IgD-negative memory B cell (primary cell): Measurements from ENCODE around the gene TIMP3. TPM values are rescaled to one million over a fixed set of nuclear protein-coding genes. Genes with fewer than 3 reads are reported as not detected.

ENCODE experiments used
- H3K27ac Mint-ChIP-seq, 3 donors: one replicate each; pipeline ENCODE4 v1.8.0; 2020 to 2022; ENCODE audit warnings: mild to moderate bottlenecking in 3 of 3, mixed read lengths in 3 of 3, moderate library complexity in 1 of 3
- H3K27me3 Mint-ChIP-seq: one replicate; pipeline ENCODE4 v1.8.0; 2021; ENCODE audit warnings: mixed read lengths
- H3K36me3 Mint-ChIP-seq: one replicate; pipeline ENCODE4 v1.8.0; 2020; ENCODE audit warnings: mild to moderate bottlenecking, mixed read lengths
- H3K4me1 Mint-ChIP-seq, 3 donors: one replicate each; pipeline ENCODE4 v1.8.0; 2020 to 2022; ENCODE audit warnings: mixed read lengths in 3 of 3, mild to moderate bottlenecking in 1 of 3
- H3K4me3 Mint-ChIP-seq, 4 donors: one replicate each; pipeline ENCODE4 v1.8.0; 2020 to 2022; ENCODE audit warnings: mild to moderate bottlenecking in 4 of 4, mixed read lengths in 4 of 4, moderate library complexity in 3 of 4
- H3K9me3 Mint-ChIP-seq, 3 donors: one replicate each; pipeline ENCODE4 v1.8.0; 2020 to 2021; ENCODE audit warnings: mixed read lengths in 3 of 3, mild to moderate bottlenecking in 1 of 3
- polyA plus RNA-seq: library from polyadenylated mRNA; unstranded; fragments of 300-500 nt; fragmentation: Illumina TruSeq; gene quantifications from one replicate; pipeline ENCODE4 v1.2.3, GENCODE V29; 2021

TIMP3 gene
- polyA plus RNA-seq, 1 donor from 2014 or later, result not detected

GRCh38 chr22:32824531-32825312, 23.2 kb downstream of the TIMP3 start:
- peaks cover 0 to 1% (median 0%) of the 10 kb centered on the region in 3 donors for H3K4me1 Mint-ChIP-seq
- H3K27ac Mint-ChIP-seq, result no peak overlapping the region
- H3K36me3 Mint-ChIP-seq, result no peaks in the 10 kb centered on the region
- no peaks in the 10 kb centered on the region for H3K9me3 Mint-ChIP-seq
- H3K27me3 Mint-ChIP-seq, result peaks cover 8% of the 10 kb centered on the region
- no peak overlapping the region for H3K4me3 Mint-ChIP-seq

GRCh38 chr22:32826537-32826936, 25.0 kb downstream of the TIMP3 start:
- peaks cover 5% of the 10 kb centered on the region for H3K27me3 Mint-ChIP-seq
- H3K4me1 Mint-ChIP-seq, result no peaks in the 10 kb centered on the region
- H3K36me3 Mint-ChIP-seq, result no peaks in the 10 kb centered on the region
- no peak overlapping the region for H3K27ac Mint-ChIP-seq
- no peak overlapping the region for H3K4me3 Mint-ChIP-seq
- H3K9me3 Mint-ChIP-seq, result no peaks in the 10 kb centered on the region

GRCh38 chr22:32827049-32827602, 25.6 kb downstream of the TIMP3 start:
- H3K27me3 Mint-ChIP-seq, result peaks cover 5% of the 10 kb centered on the region
- no peaks in the 10 kb centered on the region for H3K36me3 Mint-ChIP-seq
- H3K27ac Mint-ChIP-seq, result no peak overlapping the region
- H3K4me1 Mint-ChIP-seq, result no peaks in the 10 kb centered on the region
- no peaks in the 10 kb centered on the region for H3K9me3 Mint-ChIP-seq
- no peak overlapping the region for H3K4me3 Mint-ChIP-seq

GRCh38 chr22:32828150-32828549, 26.6 kb downstream of the TIMP3 start:
- Mint-ChIP-seq H3K36me3 (no peaks in the 10 kb centered on the region), H3K9me3 (no peaks in the 10 kb centered on the region), H3K27me3 (no peaks in the 10 kb centered on the region), H3K27ac (no peak overlapping the region), H3K4me3 (no peak overlapping the region), H3K4me1 (no peaks in the 10 kb centered on the region)

GRCh38 chr22:32828561-32828960, 27.1 kb downstream of the TIMP3 start:
- Mint-ChIP-seq H3K4me1 (no peaks in the 10 kb centered on the region), H3K27ac (no peak overlapping the region), H3K27me3 (peaks cover under 1% of the 10 kb centered on the region), H3K36me3 (no peaks in the 10 kb centered on the region), H3K9me3 (no peaks in the 10 kb centered on the region), H3K4me3 (no peak overlapping the region)

GRCh38 chr22:32829451-32829851, 27.9 kb downstream of the TIMP3 start:
- Mint-ChIP-seq H3K4me3 (no peak overlapping the region), H3K27me3 (peaks cover 2% of the 10 kb centered on the region), H3K36me3 (no peaks in the 10 kb centered on the region)

GRCh38 chr22:32830473-32830872, 29.0 kb downstream of the TIMP3 start:
- no peaks in the 10 kb centered on the region for H3K4me1 Mint-ChIP-seq
- H3K4me3 Mint-ChIP-seq, result no peak overlapping the region
- no peaks in the 10 kb centered on the region for H3K9me3 Mint-ChIP-seq
- H3K27ac Mint-ChIP-seq, result no peak overlapping the region
- no peaks in the 10 kb centered on the region for H3K36me3 Mint-ChIP-seq
- peaks cover 2% of the 10 kb centered on the region for H3K27me3 Mint-ChIP-seq

More at GRCh38 chr22:32829451-32829851, 27.9 kb downstream of the TIMP3 start:
- Mint-ChIP-seq H3K27ac (no peak overlapping the region), H3K9me3 (no peaks in the 10 kb centered on the region), H3K4me1 (no peaks in the 10 kb centered on the region)

GRCh38 chr22:32830957-32831356, 29.5 kb downstream of the TIMP3 start:
- peaks cover 4% of the 10 kb centered on the region for H3K27me3 Mint-ChIP-seq
- H3K9me3 Mint-ChIP-seq, result no peaks in the 10 kb centered on the region
- no peaks in the 10 kb centered on the region for H3K4me1 Mint-ChIP-seq
- no peak overlapping the region for H3K4me3 Mint-ChIP-seq
- no peak overlapping the region for H3K27ac Mint-ChIP-seq
- H3K36me3 Mint-ChIP-seq, result no peaks in the 10 kb centered on the region

- Mint-ChIP-seq H3K4me3 (no peak overlapping the region), H3K27ac (no peak overlapping the region), H3K27me3 (peaks cover 7% of the 10 kb centered on the region), H3K9me3 (no peaks in the 10 kb centered on the region), H3K36me3 (no peaks in the 10 kb centered on the region), H3K4me1 (no peaks in the 10 kb centered on the region)
Measured at GRCh38 chr22:32831584-32831983, 30.1 kb downstream of the TIMP3 start.

- Mint-ChIP-seq H3K27me3 (peaks cover 7% of the 10 kb centered on the region), H3K27ac (no peak overlapping the region), H3K4me3 (no peak overlapping the region), H3K4me1 (no peaks in the 10 kb centered on the region), H3K36me3 (no peaks in the 10 kb centered on the region), H3K9me3 (no peaks in the 10 kb centered on the region)
Measured at GRCh38 chr22:32832174-32832573, 30.7 kb downstream of the TIMP3 start.

GRCh38 chr22:32836280-32837123, 35.0 kb downstream of the TIMP3 start:
- Mint-ChIP-seq H3K27ac (no peak overlapping the region), H3K4me3 (no peak overlapping the region), H3K4me1 (no peaks in the 10 kb centered on the region), H3K9me3 (no peaks in the 10 kb centered on the region), H3K27me3 (peaks cover 14% of the 10 kb centered on the region), H3K36me3 (no peaks in the 10 kb centered on the region)

- H3K9me3 Mint-ChIP-seq, result no peaks in the 10 kb centered on the region
- no peaks in the 10 kb centered on the region for H3K36me3 Mint-ChIP-seq
- no peaks in the 10 kb centered on the region for H3K4me1 Mint-ChIP-seq
- H3K27ac Mint-ChIP-seq, result no peak overlapping the region
- no peak overlapping the region for H3K4me3 Mint-ChIP-seq
- peaks cover 14% of the 10 kb centered on the region for H3K27me3 Mint-ChIP-seq
Measured at GRCh38 chr22:32837142-32837541, 35.6 kb downstream of the TIMP3 start.

- no peak overlapping the region for H3K27ac Mint-ChIP-seq
- no peaks in the 10 kb centered on the region for H3K9me3 Mint-ChIP-seq
- H3K4me3 Mint-ChIP-seq, result no peak overlapping the region
- peaks cover 14% of the 10 kb centered on the region for H3K27me3 Mint-ChIP-seq
- H3K36me3 Mint-ChIP-seq, result no peaks in the 10 kb centered on the region
- no peaks in the 10 kb centered on the region for H3K4me1 Mint-ChIP-seq
Measured at GRCh38 chr22:32837803-32838202, 36.3 kb downstream of the TIMP3 start.

GRCh38 chr22:32839831-32840584, 38.5 kb downstream of the TIMP3 start:
- Mint-ChIP-seq H3K27me3 (peaks cover 12% of the 10 kb centered on the region), H3K9me3 (no peaks in the 10 kb centered on the region), H3K36me3 (no peaks in the 10 kb centered on the region), H3K4me3 (no peak overlapping the region), H3K27ac (no peak overlapping the region), H3K4me1 (no peaks in the 10 kb centered on the region)

- Mint-ChIP-seq H3K4me1 (no peaks in the 10 kb centered on the region), H3K4me3 (no peak overlapping the region), H3K27me3 (peaks cover 8% of the 10 kb centered on the region), H3K9me3 (no peaks in the 10 kb centered on the region), H3K27ac (no peak overlapping the region), H3K36me3 (no peaks in the 10 kb centered on the region)
Measured at GRCh38 chr22:32841175-32841574, 39.7 kb downstream of the TIMP3 start.
